Hepatocyte (in vitro differentiated cells): ENCODE data around the gene DOCK1. TPM values are rescaled to one million over a fixed set of nuclear protein-coding genes. Genes with fewer than 3 reads are reported as not detected.

Source experiments
- DNase-seq: peaks from one replicate; pipeline ENCODE4 v3.0.0-alpha.2; 2016; ENCODE audit warnings: low spot score
- H2AFZ ChIP-seq: fragments of 200-600 bp; sonication (generic); 2 replicates; pipeline ENCODE4 v1.6.0; 2016; ENCODE audit warnings: antibody characterized with exemption, mild to moderate bottlenecking
- H3K27ac ChIP-seq: fragments of 200-600 bp; sonication (generic); 2 replicates; pipeline ENCODE4 v1.5.1; 2016; ENCODE audit warnings: mild to moderate bottlenecking
- H3K27me3 ChIP-seq: fragments of 200-600 bp; sonication (generic); 2 replicates; pipeline ENCODE4 v1.6.1; 2016
- H3K36me3 ChIP-seq: fragments of 200-600 bp; sonication (generic); replicated peaks from 2 replicates; pipeline ENCODE4 v1.5.1; 2016; ENCODE audit warnings: low read depth; ENCODE audit not compliant: insufficient read depth
- H3K4me1 ChIP-seq: fragments of 200-600 bp; sonication (generic); 2 replicates; pipeline ENCODE4 v1.5.1; 2016; ENCODE audit warnings: mild to moderate bottlenecking, moderate library complexity; ENCODE audit not compliant: insufficient read depth
- H3K4me2 ChIP-seq: fragments of 200-600 bp; sonication (generic); 2 replicates; pipeline ENCODE4 v1.6.0; 2016
- H3K4me3 ChIP-seq: fragments of 200-600 bp; sonication (generic); 2 replicates; pipeline ENCODE4 v1.5.1; 2016; ENCODE audit warnings: mild to moderate bottlenecking
- H3K79me2 ChIP-seq: fragments of 200-600 bp; sonication (generic); 2 replicates; pipeline ENCODE4 v1.6.0; 2017; ENCODE audit warnings: mild to moderate bottlenecking
- H3K9me2 ChIP-seq: fragments of 200-600 bp; sonication (generic); replicated peaks from 2 replicates; pipeline ENCODE4 v1.6.0; 2017; ENCODE audit warnings: mild to moderate bottlenecking; ENCODE audit not compliant: insufficient read depth
- H3K9me3 ChIP-seq: fragments of 200-600 bp; sonication (generic); 2 replicates; pipeline ENCODE4 v1.5.1; 2016; ENCODE audit warnings: low read depth, mild to moderate bottlenecking
- H4K20me1 ChIP-seq: fragments of 200-600 bp; sonication (generic); 2 replicates; pipeline ENCODE4 v1.6.0; 2016; ENCODE audit warnings: mild to moderate bottlenecking; ENCODE audit not compliant: insufficient read depth, poor library complexity, severe bottlenecking
- EZH2 ChIP-seq: fragments of 200-600 bp; sonication (generic); IDR thresholded peaks from 2 replicates; pipeline ENCODE4 v1.6.1; 2016; ENCODE audit warnings: antibody characterized with exemption, mild to moderate bottlenecking, borderline replicate concordance
- EZH2phosphoT487 ChIP-seq: fragments of 200-600 bp; sonication (generic); IDR thresholded peaks from one replicate; pipeline ENCODE4 v1.6.1; 2018; ENCODE audit warnings: antibody characterized with exemption, mild to moderate bottlenecking, low read depth, moderate library complexity; ENCODE audit not compliant: unreplicated experiment, severe bottlenecking
- WGBS: methylation state at CpG from one replicate; pipeline ENCODE4 v1.1.6; 2016; ENCODE audit warnings: low lambda C conversion rate; ENCODE audit errors: missing lambda C conversion rate; 5-methylcytosine and 5-hydroxymethylcytosine counted together
- polyA plus RNA-seq: library from polyadenylated mRNA; unstranded; fragments of >200 nt; fragmentation: Nextera tagmentation; extraction: Ambion mirVana; gene quantifications from 2 replicates; pipeline ENCODE4 v1.2.1, GENCODE V29; 2016
- total RNA-seq: library from RNA; depleted of rRNA; stranded (reverse); fragments of >200 nt; gene quantifications from 2 replicates; pipeline ENCODE4 v1.2.3, GENCODE V29; 2014
- TF ChIP-seq, protein P1 (sequence below): fragments of 200-600 bp; sonication (generic); IDR thresholded peaks from 2 replicates; pipeline ENCODE4 v1.5.1; 2016; ENCODE audit warnings: antibody characterized with exemption, mild to moderate bottlenecking; ENCODE audit not compliant: poor library complexity

The DOCK1 gene
- total and polyA plus RNA-seq, 2 experiments from 2014 or later = 16.0 to 55.5 TPM

DNA sequence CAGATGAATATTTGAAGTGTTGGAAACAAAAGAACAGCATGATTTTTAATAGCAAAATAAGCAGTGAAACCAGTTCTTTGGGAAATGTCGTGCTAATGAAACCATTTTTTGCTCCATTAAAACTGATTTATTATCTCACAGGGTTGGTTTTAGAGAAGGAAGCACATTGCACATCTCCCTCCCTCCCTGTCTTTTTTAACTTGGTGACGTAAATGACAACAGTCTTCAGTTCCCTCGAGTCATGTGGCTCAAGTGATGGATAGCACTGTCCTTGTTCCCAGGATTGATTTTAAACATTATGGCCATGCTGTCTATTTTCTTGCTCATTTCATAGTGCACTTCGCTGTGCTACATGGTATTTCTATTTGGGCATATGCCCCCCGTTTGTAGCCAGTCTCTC lies 105.9 kb downstream of the DOCK1 start:
- H3K27me3 ChIP-seq = no peaks in the 10 kb centered on the region
- H2AFZ ChIP-seq = no peak overlapping the region
- H3K9me3 ChIP-seq = no peaks in the 10 kb centered on the region
- H3K4me2 ChIP-seq = no peak overlapping the region
- no peak for DNase-seq
- TF ChIP-seq EZH2 (no peak), EZH2phosphoT487 (no peak)
- TF ChIP-seq, protein P1, sequence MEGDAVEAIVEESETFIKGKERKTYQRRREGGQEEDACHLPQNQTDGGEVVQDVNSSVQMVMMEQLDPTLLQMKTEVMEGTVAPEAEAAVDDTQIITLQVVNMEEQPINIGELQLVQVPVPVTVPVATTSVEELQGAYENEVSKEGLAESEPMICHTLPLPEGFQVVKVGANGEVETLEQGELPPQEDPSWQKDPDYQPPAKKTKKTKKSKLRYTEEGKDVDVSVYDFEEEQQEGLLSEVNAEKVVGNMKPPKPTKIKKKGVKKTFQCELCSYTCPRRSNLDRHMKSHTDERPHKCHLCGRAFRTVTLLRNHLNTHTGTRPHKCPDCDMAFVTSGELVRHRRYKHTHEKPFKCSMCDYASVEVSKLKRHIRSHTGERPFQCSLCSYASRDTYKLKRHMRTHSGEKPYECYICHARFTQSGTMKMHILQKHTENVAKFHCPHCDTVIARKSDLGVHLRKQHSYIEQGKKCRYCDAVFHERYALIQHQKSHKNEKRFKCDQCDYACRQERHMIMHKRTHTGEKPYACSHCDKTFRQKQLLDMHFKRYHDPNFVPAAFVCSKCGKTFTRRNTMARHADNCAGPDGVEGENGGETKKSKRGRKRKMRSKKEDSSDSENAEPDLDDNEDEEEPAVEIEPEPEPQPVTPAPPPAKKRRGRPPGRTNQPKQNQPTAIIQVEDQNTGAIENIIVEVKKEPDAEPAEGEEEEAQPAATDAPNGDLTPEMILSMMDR = no peak
- no peaks in the 10 kb centered on the region for H3K79me2 ChIP-seq
- no peaks in the 10 kb centered on the region for H3K36me3 ChIP-seq
- H3K9me2 ChIP-seq = no peaks in the 10 kb centered on the region
- WGBS = 70% methylated on average over 5 of the region's 5 CpGs
- no peak overlapping the region for H3K4me3 ChIP-seq
- H4K20me1 ChIP-seq = no peaks in the 10 kb centered on the region
- H3K27ac ChIP-seq = no peak overlapping the region
- peaks cover 5% of the 10 kb centered on the region for H3K4me1 ChIP-seq

DNA sequence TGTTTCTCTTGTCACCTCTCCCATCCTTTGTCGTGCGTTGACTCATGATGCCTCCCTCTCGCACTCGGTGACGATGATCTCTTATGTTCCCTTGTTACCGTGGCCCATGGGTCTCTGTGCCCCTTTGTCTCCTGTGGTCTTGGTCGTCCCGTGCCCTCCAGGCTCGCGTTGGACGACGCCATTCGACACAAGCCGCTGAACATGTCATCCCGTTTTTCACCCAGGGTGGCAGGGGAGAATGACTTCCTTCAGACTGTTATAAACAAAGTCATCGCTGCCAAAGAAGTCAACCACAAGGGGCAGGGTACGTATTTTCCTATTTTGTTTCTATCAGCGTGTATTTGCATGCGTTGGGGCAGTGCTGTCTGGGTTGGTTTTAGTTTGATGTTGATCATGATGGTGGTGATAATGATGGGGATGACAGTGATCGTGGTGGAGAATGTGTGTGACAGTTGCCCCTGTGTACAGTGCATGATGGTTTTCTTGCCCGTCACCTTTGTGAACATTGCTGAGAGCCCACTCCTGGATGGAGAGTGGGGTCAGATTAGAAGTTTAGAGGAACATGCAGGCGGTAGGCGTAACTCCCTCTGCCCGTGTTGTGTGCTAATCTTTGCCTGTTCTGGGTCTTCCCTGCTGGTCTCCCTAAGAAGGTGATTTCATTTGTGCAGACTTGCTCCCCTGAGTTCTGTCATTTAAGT lies 107.0 kb downstream of the DOCK1 start:
- Histone ChIP-seq H3K9me3 (no peaks in the 10 kb centered on the region), H3K4me3 (no peak overlapping the region), H3K4me2 (no peak overlapping the region), H3K79me2 (no peaks in the 10 kb centered on the region), H4K20me1 (no peaks in the 10 kb centered on the region), H3K36me3 (no peaks in the 10 kb centered on the region), H3K27me3 (no peaks in the 10 kb centered on the region), H3K27ac (no peak overlapping the region), H3K4me1 (peaks cover 5% of the 10 kb centered on the region), H3K9me2 (no peaks in the 10 kb centered on the region), H2AFZ (no peak overlapping the region)
- DNase-seq = no peak
- TF ChIP-seq, protein P1 = no peak
- TF ChIP-seq EZH2phosphoT487 = no peak
- no peak for TF ChIP-seq EZH2
- 94% methylated on average over 24 of the region's 24 CpGs for WGBS

DNA sequence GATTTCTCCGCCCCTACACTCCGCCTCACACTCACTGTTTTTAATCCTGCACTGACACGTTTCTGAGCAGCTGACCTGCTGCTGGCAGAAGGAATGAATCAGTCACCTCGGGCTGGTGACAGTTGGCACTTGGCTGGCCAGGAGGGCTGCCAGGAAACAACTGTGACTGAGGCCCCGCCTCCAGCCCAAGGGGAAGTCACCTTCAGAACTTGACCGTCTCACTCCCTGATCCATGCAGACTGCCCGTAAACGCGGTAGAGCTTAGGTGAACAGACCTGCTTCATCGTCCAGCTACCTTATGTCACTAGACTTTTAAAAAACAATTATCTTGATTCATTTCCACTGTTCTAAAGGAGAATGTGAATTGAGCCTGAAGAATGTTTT lies 107.5 kb downstream of the DOCK1 start:
- H3K9me3 ChIP-seq = no peaks in the 10 kb centered on the region
- TF ChIP-seq, protein P1 = no peak
- TF ChIP-seq EZH2phosphoT487 = no peak
- no peak for TF ChIP-seq EZH2
- no peaks in the 10 kb centered on the region for H4K20me1 ChIP-seq
- no peaks in the 10 kb centered on the region for H3K9me2 ChIP-seq
- no peaks in the 10 kb centered on the region for H3K36me3 ChIP-seq
- peak; percentile 36 for DNase-seq
- no peaks in the 10 kb centered on the region for H3K79me2 ChIP-seq
- H3K4me3 ChIP-seq = no peak overlapping the region
- H3K27me3 ChIP-seq = no peaks in the 10 kb centered on the region
- peaks cover 5% of the 10 kb centered on the region for H3K4me1 ChIP-seq
- H2AFZ ChIP-seq = no peak overlapping the region
- 73% methylated on average over 10 of the region's 10 CpGs for WGBS
- H3K27ac ChIP-seq = no peak overlapping the region
- H3K4me2 ChIP-seq = no peak overlapping the region
